NCI-H1417 (cell line): ENCODE data around the gene CASS4.

Experiments used
- DNase-seq, 3 experiments: peaks; one replicate each; lab custom pipeline; 2025; lab: John Stamatoyannopoulos, UW

The CASS4 gene

DNA sequence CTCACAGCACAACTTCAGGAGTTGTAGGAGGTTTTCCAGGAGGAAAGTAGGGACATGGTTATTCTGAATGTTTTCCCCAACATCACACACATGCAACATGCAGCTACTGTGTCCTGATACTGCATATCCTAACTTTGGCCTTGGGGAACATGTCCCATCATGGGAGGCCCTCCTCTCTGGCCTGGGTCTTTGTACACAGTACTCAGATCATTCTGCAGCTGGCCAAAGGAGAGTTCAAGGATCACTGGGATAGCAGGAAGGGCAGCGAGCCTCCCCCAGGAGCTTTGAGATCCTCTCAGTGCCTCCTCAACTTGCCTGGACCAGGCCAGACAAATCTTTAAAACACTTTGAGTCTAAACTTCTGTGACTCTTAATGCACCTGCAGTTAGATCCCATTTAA lies 12.9 kb downstream of the CASS4 start:
- no peak for DNase-seq

DNA sequence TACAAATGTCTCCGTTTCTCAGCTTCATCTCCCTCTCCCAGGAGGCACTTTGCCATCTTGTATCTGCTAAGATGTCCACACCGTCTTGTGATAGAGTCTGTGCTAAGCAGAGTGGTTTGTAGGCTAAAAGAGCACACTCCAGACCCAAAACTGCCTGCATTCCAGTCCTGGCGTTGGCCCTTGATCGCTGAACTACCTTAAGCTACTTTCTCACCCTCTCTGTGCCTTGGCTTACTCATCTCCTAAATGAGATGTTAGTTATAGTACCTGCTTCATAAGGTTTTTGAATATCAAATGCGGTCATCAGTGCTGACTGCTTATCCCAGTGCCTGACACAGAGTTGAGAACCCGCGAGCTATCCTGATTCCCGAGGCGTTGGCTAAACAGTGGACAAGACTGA lies 14.0 kb downstream of the CASS4 start:
- no peak for DNase-seq

- no peak for DNase-seq
Measured at GRCh38 chr20:56426926-56427325, 14.9 kb downstream of the CASS4 start.

DNA sequence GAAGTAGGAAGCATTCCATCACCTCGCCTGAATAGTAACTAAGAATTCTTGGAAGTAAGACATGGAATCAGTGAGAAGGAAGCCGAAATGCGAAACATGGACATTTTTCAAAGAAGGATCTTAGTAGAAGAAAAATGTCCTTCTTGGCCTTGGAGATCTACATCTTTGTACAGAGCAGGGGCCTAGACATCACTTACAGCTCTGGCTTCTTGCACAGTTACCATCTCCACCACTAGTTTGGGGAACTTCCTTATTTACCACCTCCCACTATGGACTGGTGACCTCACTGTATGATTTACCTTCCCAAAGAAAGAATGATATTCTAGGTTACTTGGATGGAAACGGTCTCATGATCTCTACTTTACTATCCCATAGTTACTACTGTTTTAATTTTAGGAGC lies 15.7 kb downstream of the CASS4 start:
- DNase-seq, result no peak

- DNase-seq, result no peak
Measured at GRCh38 chr20:56428410-56428809, 16.4 kb downstream of the CASS4 start.

GRCh38 chr20:56428881-56429280 lies 16.8 kb downstream of the CASS4 start:
- no peak for DNase-seq

DNA sequence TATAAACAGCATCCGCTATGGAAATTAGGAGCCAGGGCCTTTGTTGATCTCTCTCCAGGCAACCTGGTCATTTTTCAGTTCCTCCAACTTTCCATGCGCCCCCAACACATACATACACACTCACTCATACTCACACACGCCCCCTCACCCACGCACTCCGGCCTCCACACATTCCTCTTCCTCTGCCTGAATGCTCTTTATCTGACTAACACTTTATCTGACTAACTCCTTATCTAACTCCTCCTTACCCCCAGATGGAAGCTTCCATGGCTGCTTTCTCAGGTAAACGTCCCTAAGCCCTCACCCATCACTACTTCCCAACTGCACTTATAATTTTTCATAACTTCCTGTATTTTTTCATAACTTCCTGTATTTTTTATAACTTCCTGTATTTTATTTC lies 17.4 kb downstream of the CASS4 start:
- no peak for DNase-seq

- no peak for DNase-seq
Measured at GRCh38 chr20:56429941-56430340, 17.9 kb downstream of the CASS4 start.

- no peak for DNase-seq
Measured at GRCh38 chr20:56430461-56430860, 18.4 kb downstream of the CASS4 start.

DNA sequence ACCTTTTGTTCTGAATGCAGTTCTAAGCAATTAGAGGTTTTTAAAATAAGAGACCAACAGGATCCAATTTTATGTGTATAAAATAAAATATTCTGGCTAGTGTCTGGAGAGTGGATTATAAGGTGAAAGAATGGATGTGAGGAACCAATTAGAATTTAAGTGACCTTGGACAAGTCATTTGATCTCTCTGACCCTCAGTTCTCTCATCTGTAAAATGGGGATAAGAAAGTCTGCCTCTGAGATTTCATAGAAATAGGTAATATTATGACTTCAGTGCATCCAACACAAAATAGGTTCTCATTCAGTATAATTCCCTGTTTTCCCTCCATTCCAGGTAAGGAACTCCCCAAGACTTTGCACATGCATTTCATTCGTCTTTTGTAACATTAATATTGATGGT lies 18.9 kb downstream of the CASS4 start:
- no peak for DNase-seq

DNA sequence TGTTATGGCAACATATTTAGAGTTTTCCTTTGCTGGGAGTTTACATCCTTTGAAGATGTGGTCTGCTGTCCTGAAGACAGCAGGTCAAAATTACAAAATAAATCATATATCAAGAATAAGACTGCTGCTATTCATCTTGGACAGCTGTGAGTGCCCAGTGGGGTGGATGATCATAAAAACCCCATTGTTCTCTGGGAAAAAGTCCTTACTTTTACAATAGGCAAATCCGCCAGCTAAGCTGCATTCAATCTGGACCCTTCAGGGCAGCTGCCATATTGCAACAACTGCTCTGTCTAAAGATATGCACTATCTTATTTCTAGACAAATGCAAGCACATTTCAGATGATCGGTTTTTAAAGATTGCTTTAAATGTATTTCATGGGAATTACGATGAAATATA lies 19.4 kb downstream of the CASS4 start:
- DNase-seq, result no peak

- no peak for DNase-seq
Measured at GRCh38 chr20:56433221-56433879, 21.3 kb downstream of the CASS4 start.

- DNase-seq, result no peak
Measured at GRCh38 chr20:56433880-56434255, 21.8 kb downstream of the CASS4 start.

DNA sequence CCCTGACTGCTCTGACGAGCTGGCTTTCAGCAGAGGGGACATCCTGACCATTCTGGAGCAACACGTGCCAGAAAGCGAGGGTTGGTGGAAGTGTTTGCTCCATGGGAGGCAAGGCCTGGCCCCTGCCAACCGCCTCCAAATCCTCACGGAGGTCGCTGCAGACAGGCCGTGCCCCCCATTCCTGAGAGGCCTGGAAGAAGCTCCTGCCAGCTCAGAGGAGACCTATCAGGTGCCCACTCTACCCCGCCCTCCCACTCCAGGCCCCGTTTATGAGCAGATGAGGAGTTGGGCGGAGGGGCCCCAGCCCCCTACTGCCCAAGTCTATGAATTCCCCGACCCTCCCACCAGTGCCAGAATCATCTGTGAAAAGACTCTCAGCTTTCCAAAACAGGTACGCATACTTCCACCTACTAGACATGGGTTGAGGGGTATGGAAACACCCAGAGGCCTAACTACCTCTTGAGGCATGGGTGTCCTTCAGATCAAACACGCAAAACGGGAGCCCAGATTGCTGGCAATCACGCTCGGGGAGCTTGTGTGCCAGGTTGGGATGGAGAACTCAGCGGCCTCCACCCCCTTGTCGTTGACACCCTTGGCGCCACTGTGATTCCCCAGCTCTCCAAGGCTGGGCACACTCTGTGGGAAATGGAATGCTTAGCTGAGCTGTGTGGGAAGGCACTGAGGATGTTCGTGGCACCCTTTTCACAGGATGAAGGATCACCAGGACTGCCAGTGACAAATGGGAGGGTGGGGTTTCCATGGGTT lies 25.3 kb downstream of the CASS4 start:
- no peak for DNase-seq

GRCh38 chr20:56438284-56438683 lies 26.2 kb downstream of the CASS4 start:
- DNase-seq, result no peak

DNA sequence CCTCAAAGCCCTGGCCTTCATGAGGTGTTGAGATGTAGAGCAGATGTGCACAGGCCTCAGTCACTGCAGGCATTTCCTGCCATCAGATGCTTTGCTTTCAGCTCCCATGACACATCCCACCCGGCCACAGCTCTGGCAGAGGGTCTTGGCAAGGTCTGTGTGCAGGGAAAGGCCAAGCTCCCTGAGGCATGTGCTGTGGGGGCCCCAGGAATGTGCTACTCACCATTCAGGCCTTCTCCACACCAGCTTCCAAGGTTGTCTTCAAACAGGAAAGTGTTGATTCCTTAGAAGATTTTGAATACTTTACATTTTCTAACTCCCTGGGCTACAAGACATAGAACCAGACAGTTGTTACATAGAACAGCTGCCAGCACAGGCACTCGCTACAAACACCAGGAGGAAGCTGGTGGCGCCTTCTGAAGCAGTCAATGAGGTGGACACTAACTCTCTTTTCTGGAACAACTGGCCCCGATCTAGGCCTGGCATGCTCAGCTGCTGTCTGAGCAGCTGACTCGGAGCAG lies 27.8 kb downstream of the CASS4 start:
- no peak for DNase-seq

DNA sequence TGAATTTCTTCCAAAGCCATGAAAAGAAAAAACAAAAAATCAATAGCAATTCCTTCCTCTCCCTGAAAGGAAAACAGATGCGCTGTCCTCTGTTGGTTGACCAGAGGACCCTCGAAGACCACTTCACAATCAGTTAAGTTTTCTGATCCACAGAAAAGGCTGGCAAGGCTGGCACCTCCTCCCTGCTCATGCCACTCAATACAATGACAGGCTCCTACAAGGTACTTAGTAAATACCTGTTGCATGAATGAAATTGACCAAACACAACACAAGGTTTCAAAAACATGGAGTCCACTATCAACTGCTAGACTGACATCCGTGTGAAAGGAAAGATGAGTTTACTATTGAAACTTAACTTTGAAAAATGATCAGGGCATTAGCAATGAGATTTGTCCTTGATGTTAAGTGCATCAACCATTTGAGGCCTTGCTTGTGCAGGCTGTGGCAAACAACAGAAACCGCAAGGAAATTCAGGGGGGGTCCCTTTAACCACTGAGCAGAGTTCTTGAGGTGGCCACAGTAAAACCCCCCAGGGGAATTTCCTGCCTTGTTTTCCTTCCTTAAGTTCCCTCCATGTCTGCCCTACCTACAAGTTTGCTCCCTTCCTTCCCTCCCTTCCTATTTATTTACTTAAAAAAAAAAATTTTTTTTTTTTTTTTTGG lies 28.4 kb downstream of the CASS4 start:
- DNase-seq, result no peak

DNA sequence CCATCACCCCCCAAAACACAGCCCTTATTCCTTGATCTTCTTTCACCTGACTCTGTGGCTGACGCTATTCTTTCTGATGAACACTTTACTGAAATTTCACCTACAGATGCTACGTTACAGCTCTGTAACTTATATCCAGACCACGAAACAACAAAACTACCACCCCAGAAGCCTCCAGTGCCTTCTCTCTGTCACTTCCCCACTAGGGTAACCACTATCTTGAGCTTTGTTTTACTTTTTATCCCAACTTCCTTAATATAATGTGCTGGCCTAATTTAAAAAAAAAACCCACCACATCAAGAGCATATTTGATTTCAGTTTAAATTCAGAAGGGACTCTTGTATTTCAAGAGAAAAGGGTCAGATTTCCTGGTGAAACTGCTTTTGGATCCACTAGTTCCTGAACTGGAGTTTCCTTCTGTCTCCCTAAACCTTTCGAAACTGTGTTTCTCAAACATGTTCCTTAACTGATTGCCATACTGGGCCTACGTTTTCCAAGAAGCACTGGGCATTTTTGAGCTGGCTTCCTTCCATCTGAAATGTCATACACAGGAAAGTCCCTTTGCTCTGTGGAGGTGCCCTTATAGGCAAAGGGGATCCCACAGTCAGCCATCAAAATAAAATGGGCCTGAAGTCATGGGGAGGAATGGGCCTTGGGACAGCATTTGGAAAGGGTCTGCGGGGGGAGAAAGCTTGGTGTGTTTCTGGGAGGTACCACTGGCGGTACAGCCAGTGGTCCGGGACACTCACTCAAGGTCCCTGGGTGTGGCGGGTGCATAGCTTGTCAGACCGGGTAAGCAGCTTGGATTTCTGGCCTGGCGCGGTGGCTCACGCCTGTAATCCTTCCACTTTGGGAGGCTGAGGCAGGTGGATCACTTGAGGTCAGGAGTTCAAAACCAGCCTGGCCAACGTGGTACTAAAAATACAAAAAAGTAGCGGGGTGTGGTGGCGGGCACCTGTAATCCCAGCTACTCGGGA lies 30.6 kb downstream of the CASS4 start:
- DNase-seq, result no peak

- no peak for DNase-seq
Measured at GRCh38 chr20:56443654-56444540, 31.8 kb downstream of the CASS4 start.

DNA sequence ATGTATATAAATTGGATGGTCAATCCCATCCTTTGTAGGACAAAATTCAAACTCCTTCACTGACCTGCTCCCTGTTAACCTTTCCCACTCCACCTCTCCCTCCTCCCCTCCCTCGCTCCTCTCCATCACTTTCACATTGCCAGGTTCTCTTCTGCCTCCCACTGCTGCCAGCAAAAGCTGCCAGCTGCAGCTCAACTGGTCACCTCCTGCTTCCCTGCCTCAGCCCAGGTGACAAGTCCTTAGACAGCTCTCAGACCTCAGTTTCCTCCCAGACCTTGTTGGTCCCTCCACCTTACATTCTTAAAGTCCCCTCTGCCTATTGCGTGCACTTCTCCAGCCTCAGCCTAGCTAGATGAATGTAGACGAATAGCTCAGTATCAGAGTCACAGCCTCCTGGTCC lies 33.1 kb downstream of the CASS4 start:
- no peak for DNase-seq

DNA sequence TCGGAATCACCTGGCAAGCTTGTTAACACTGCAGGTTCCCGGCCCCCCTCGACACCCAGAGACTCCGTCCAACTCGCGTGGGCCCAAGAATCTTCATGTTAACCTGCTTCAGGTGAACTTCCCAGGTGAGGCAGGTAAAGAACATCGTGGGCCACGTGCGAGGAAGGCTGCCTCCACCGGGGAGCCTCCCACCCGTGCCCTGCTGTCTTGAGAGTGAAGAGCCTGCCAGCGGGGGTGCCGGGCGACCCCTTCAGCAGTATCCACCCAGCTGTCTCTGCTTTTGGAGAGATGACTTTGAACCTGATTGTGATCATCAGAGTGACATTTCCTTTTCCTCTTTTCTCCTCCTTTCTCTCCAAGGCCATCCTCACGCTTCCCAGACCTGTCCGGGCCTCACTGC lies 33.5 kb downstream of the CASS4 start:
- DNase-seq, result no peak
